Measurements from ENCODE around the gene ATF6B. TPM values are rescaled to one million over a fixed set of nuclear protein-coding genes. Genes with fewer than 3 reads are reported as not detected.

Gene ATF6B
- total RNA-seq = 88.4 TPM

GRCh38 chr6:32127717-32128592 is at the start of gene ATF6B:
Gene ATF6B (minus strand): TSS chr6:32128246. CDS start chr6:32128207, 39 bp downstream.
- intact Hi-C loops (cut with DNase I) = no loop called here

GRCh38 chr6:32177183-32177787 is 49.2 kb upstream of the ATF6B start:
- intact Hi-C loops (cut with DNase I) = no loop called here
- ATAC-seq (peak; percentile 33), DNase-seq (ENCODE audit: low spot score) (no peak)

More at GRCh38 chr6:32127717-32128592, at the start of gene ATF6B:
- DNase-seq (ENCODE audit: low spot score) (peak; percentile 99), ATAC-seq (peak; percentile 95)

GRCh38 chr6:32176476-32177182 is 48.6 kb upstream of the ATF6B start:
- DNase-seq (ENCODE audit: low spot score) (no peak), ATAC-seq (peak; percentile 1)
- intact Hi-C loops (cut with DNase I) = no loop called here

GRCh38 chr6:32175711-32176475 is 47.8 kb upstream of the ATF6B start, which contains the start of gene AGPAT1:
Gene AGPAT1 (minus strand): TSS chr6:32176084. CDS start chr6:32171496, 4,588 bp downstream.
- intact Hi-C loops (cut with DNase I) = no loop called here
- DNase-seq (ENCODE audit: low spot score) (peak; percentile 98), ATAC-seq (peak; percentile 80)

- intact Hi-C loops (cut with DNase I) = no loop called here
- DNase-seq (ENCODE audit: low spot score) (no peak), ATAC-seq (no peak)
Measured at GRCh38 chr6:32175322-32175710, 47.3 kb upstream of the ATF6B start.

GRCh38 chr6:32174416-32174815 is 46.4 kb upstream of the ATF6B start:
- intact Hi-C loops (cut with DNase I) = no loop called here
- ATAC-seq (no peak), DNase-seq (ENCODE audit: low spot score) (no peak)

GRCh38 chr6:32173051-32173727 is 45.1 kb upstream of the ATF6B start:
- intact Hi-C loops (cut with DNase I) = no loop called here

GRCh38 chr6:32171234-32171633 is 43.2 kb upstream of the ATF6B start:
- no peak for ATAC-seq
- no peak for DNase-seq (ENCODE audit: low spot score)
- intact Hi-C loops (cut with DNase I) = no loop called here

More at GRCh38 chr6:32173051-32173727, 45.1 kb upstream of the ATF6B start:
- DNase-seq (ENCODE audit: low spot score) (no peak), ATAC-seq (no peak)

GRCh38 chr6:32170294-32170693 is 42.2 kb upstream of the ATF6B start:
- ATAC-seq = no peak
- intact Hi-C loops (cut with DNase I) = no loop called here
- DNase-seq (ENCODE audit: low spot score) = no peak

GRCh38 chr6:32168807-32169591 is 41.0 kb upstream of the ATF6B start:
- intact Hi-C loops (cut with DNase I) = no loop called here
- no peak for ATAC-seq
- DNase-seq (ENCODE audit: low spot score) = no peak

GRCh38 chr6:32168350-32168749 is 40.3 kb upstream of the ATF6B start:
- intact Hi-C loops (cut with DNase I) = no loop called here
- ATAC-seq (no peak), DNase-seq (ENCODE audit: low spot score) (no peak)

- intact Hi-C loops (cut with DNase I) = no loop called here
- ATAC-seq = no peak
- DNase-seq (ENCODE audit: low spot score) = no peak
Measured at GRCh38 chr6:32167761-32168262, 39.8 kb upstream of the ATF6B start.

GRCh38 chr6:32167154-32167760 is 39.2 kb upstream of the ATF6B start:
- DNase-seq (ENCODE audit: low spot score) = no peak
- intact Hi-C loops (cut with DNase I) = no loop called here
- no peak for ATAC-seq

GRCh38 chr6:32166411-32167061 is 38.5 kb upstream of the ATF6B start:
- DNase-seq (ENCODE audit: low spot score) (no peak), ATAC-seq (no peak)
- intact Hi-C loops (cut with DNase I) = no loop called here

GRCh38 chr6:32164295-32164694 is 36.2 kb upstream of the ATF6B start, which contains the start of gene EGFL8:
Gene EGFL8 (plus strand): TSS chr6:32164595. CDS start chr6:32166166, 1,571 bp downstream.
- peak; percentile 38 for ATAC-seq
- intact Hi-C loops (cut with DNase I) = no loop called here
- no peak for DNase-seq (ENCODE audit: low spot score)

GRCh38 chr6:32163559-32164258 is 35.7 kb upstream of the ATF6B start:
- DNase-seq (ENCODE audit: low spot score) (peak; percentile 75), ATAC-seq (peak; percentile 76)
- intact Hi-C loops (cut with DNase I) = no loop called here

All from sciatic nerve (tissue), 2 donors.